Nephron progenitor cell (in vitro differentiated cells): ENCODE data around the gene CHMP6.

Experiments
- DNase-seq: peaks from one replicate; pipeline ENCODE4 v3.0.0; 2021
- H3K27ac Mint-ChIP-seq: 2 replicates; pipeline ENCODE4 v1.8.0; 2021; ENCODE audit warnings: mild to moderate bottlenecking, moderate library complexity, mixed read lengths
- H3K27me3 Mint-ChIP-seq: 2 replicates; pipeline ENCODE4 v1.8.0; 2021; ENCODE audit warnings: mild to moderate bottlenecking, low read depth, mixed read lengths; ENCODE audit not compliant: poor library complexity
- H3K36me3 Mint-ChIP-seq: 2 replicates; pipeline ENCODE4 v1.8.0; 2021; ENCODE audit warnings: low read depth, mixed read lengths
- H3K4me1 Mint-ChIP-seq: 2 replicates; pipeline ENCODE4 v1.8.0; 2021; ENCODE audit warnings: mixed read lengths
- H3K4me3 Mint-ChIP-seq: 2 replicates; pipeline ENCODE4 v1.8.0; 2021; ENCODE audit warnings: mild to moderate bottlenecking, moderate library complexity, mixed read lengths
- H3K9me3 Mint-ChIP-seq: 2 replicates; pipeline ENCODE4 v1.8.0; 2021; ENCODE audit warnings: mild to moderate bottlenecking, moderate library complexity, mixed read lengths
- CTCF ChIP-seq: fragments of 200-600 bp; sonication (generic); IDR thresholded peaks from 2 replicates; pipeline ENCODE4 v1.5.0; 2021; ENCODE audit warnings: antibody characterized with exemption

CHMP6 gene

DNA sequence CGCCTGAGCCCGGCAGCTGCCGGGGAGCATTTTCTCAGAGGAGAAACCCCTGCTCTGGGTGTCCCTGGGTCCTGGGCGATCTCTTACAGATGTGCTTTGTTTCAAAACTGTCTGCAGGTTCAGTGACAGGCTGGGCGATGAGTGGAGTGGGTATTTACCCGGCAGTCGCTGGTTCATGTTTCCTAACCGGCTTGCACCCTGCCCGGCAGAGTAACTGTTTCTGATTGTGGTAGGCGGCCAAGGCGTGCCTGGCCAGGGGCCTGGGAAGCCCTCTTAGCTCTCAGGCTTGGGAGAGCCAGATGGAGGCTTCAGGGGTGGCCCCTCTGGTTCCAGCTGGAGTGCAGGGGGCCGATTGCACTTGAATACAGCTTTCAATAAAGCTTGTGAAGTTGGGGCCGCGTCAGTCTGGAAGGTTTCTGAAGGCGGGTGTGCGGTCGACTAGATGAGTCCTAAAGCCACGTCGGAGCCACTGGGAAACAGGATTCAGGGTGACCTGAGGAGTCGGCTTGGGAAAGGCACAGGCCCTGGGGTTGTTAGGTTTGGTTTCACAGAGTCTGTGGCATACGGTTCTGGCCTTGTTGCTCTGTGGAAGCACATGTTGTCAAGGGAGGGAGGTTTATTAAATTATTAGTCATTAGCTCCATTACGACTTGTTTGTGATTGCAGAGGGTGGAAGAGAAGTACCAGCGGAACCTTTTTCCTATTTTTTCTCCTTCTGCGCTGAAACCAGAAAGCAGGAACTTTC lies 44.7 kb downstream of the CHMP6 start:
- peaks cover under 1% of the 10 kb centered on the region for H3K36me3 Mint-ChIP-seq
- H3K9me3 Mint-ChIP-seq, result no peaks in the 10 kb centered on the region
- no peak for DNase-seq
- peak overlapping the region; percentile 93 for H3K4me3 Mint-ChIP-seq
- TF ChIP-seq CTCF, result no peak
- peaks cover 73% of the 10 kb centered on the region for H3K4me1 Mint-ChIP-seq
- no peak overlapping the region for H3K27ac Mint-ChIP-seq
- peaks cover 9% of the 10 kb centered on the region for H3K27me3 Mint-ChIP-seq

GRCh38 chr17:81037026-81037797 lies 45.6 kb downstream of the CHMP6 start:
- no peaks in the 10 kb centered on the region for H3K36me3 Mint-ChIP-seq
- H3K27ac Mint-ChIP-seq, result no peak overlapping the region
- TF ChIP-seq CTCF, result no peak
- no peaks in the 10 kb centered on the region for H3K9me3 Mint-ChIP-seq
- peaks cover 9% of the 10 kb centered on the region for H3K27me3 Mint-ChIP-seq
- H3K4me3 Mint-ChIP-seq, result peak overlapping the region; percentile 93
- no peak for DNase-seq
- H3K4me1 Mint-ChIP-seq, result peaks cover 66% of the 10 kb centered on the region

DNA sequence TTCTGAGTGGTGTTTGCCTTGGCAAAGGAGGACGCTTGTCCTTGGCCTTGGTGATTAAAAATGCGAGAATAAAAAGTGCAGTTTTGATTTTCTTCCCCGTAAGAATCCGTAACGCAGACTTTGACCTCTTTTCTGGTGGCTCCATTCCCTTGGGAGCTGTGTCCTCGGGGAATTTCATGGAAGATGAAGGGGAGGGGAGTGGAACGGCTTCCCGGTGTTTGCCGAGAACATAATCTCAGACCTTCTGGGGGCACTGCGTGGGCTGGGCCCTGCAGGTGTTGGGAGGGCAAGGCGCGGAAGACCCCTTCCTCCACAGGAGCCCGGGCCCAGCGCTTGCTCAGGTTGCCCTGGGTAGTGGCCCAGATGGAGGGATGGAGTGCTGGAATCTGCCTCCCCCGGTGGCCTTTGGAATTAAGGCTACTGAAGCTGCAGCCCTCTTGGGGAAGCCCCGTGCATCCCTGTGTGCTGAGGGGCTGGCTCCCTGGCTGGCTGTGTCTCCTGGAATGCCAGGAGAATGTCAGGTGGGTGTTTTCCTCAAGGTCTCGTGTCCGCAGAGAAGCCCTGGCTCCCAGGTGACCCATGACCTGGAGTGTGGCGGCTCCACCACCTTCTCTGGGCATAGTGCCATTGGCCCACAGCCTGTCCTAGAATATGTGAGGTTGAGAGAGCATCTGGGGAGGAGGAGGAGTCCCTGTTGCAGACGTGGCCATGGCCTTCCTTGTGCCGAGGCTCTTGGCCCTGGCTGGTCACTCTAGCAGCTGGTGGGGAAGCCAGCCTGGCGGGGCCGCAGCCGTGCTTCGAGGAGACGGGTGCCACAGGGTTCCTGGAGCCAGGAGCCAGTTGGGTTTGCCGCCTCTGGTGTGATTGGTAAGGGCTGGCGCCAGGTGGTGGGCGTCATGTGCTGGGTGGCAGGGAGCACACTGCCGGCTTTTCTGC lies 46.4 kb downstream of the CHMP6 start:
- Mint-ChIP-seq H3K27me3 (peaks cover 9% of the 10 kb centered on the region), H3K27ac (no peak overlapping the region), H3K9me3 (no peaks in the 10 kb centered on the region), H3K36me3 (no peaks in the 10 kb centered on the region), H3K4me1 (peaks cover 66% of the 10 kb centered on the region), H3K4me3 (peak overlapping the region; percentile 93)
- DNase-seq, result no peak
- no peak for TF ChIP-seq CTCF

- no peak for TF ChIP-seq CTCF
- Mint-ChIP-seq H3K9me3 (no peaks in the 10 kb centered on the region), H3K4me1 (peaks cover 65% of the 10 kb centered on the region), H3K27ac (no peak overlapping the region), H3K36me3 (no peaks in the 10 kb centered on the region), H3K4me3 (no peak overlapping the region), H3K27me3 (peaks cover 9% of the 10 kb centered on the region)
- no peak for DNase-seq
Measured at GRCh38 chr17:81039096-81039495, 47.5 kb downstream of the CHMP6 start.

- no peak for TF ChIP-seq CTCF
- Mint-ChIP-seq H3K27ac (no peak overlapping the region), H3K36me3 (no peaks in the 10 kb centered on the region), H3K27me3 (peaks cover 9% of the 10 kb centered on the region), H3K4me3 (no peak overlapping the region), H3K9me3 (no peaks in the 10 kb centered on the region), H3K4me1 (peaks cover 73% of the 10 kb centered on the region)
- no peak for DNase-seq
Measured at GRCh38 chr17:81039854-81040758, 48.5 kb downstream of the CHMP6 start.
